Fibroblast of lung (primary cell): Measurements from ENCODE around the gene PFDN5.

Experiments
- CTCF ChIP-seq, 2 donors: IDR thresholded peaks in 1 of 2; conservative IDR thresholded peaks in 1 of 2; 1 replicate in 1 of 2; 2 replicates in 1 of 2; pipeline ENCODE4 v1.5.1; 2011 to 2012; ENCODE audit warnings: low read length in 2 of 2, control low read depth in 1 of 2, inconsistent platforms in 1 of 2, low read depth in 1 of 2, mild to moderate bottlenecking in 1 of 2
- EZH2 ChIP-seq: IDR thresholded peaks from 2 replicates; pipeline ENCODE4 v1.5.1; 2012; ENCODE audit warnings: low read length, control low read depth, mild to moderate bottlenecking; ENCODE audit errors: missing control alignments

GRCh38 chr12:53344487-53344823 lies 49.1 kb downstream of the PFDN5 start:
- TF ChIP-seq CTCF (conservative IDR thresholded peaks at IDR 0.05 in 1 of 2, IDR thresholded peaks at IDR 0.05 in 1 of 2; ENCODE audit: low read depth in 1 of 2, low read length in 2 of 2) (no peak), EZH2 (no peak)
